ENCODE data around the gene GRM4.

Gene GRM4

DNA sequence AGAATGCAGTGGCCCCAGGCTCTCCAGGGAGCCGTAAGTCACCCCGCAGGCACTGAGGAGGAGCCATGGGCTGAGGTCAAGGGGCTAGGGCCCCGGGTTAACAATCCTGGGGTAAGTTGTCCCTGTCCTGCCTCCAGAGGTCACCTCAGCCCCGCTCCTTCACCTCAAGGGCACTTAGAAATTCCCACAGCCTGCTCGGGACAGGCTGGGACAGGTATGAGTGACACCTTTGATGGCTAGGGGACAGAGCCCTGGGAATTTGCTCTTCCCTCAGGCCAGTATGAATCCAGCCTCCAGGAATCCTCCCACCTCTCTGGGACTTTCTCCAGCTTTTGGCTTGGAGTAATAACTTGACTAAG, 3.5 kb upstream of the GRM4 start:
- Histone ChIP-seq H3K9ac (ENCODE audit: low read length) (no peak overlapping the region), H3K9me3 (ENCODE audit: low read length) (no peaks in the 10 kb centered on the region), H3K79me2 (ENCODE audit: insufficient read depth, low read length) (no peaks in the 10 kb centered on the region), H3K27me3 (ENCODE audit: insufficient read depth, low read length) (peaks cover 5% of the 10 kb centered on the region; the same call in 1 of the 2 replicates), H3F3A (ENCODE audit: insufficient read depth, low read length) (no peaks in the 10 kb centered on the region), H3K4me1 (ENCODE audit: insufficient read depth, low read length, severe bottlenecking) (peaks cover 2% of the 10 kb centered on the region), H3K27ac (ENCODE audit: low read depth, low read length, poor library complexity, severe bottlenecking) (no peak overlapping the region), H3K4me2 (ENCODE audit: low read length) (no peak overlapping the region), H3K9me2 (ENCODE audit: low read depth, low read length) (no peaks in the 10 kb centered on the region), H4K20me1 (ENCODE audit: insufficient read depth, low read length) (no peaks in the 10 kb centered on the region), H3K4me3 (ENCODE audit: low read depth, low read length, poor library complexity, severe bottlenecking) (no peak overlapping the region), H3K36me3 (ENCODE audit: insufficient read depth, low read length) (no peaks in the 10 kb centered on the region), H2AFZ (ENCODE audit: low read length) (no peak overlapping the region)
- TF ChIP-seq, protein P1, sequence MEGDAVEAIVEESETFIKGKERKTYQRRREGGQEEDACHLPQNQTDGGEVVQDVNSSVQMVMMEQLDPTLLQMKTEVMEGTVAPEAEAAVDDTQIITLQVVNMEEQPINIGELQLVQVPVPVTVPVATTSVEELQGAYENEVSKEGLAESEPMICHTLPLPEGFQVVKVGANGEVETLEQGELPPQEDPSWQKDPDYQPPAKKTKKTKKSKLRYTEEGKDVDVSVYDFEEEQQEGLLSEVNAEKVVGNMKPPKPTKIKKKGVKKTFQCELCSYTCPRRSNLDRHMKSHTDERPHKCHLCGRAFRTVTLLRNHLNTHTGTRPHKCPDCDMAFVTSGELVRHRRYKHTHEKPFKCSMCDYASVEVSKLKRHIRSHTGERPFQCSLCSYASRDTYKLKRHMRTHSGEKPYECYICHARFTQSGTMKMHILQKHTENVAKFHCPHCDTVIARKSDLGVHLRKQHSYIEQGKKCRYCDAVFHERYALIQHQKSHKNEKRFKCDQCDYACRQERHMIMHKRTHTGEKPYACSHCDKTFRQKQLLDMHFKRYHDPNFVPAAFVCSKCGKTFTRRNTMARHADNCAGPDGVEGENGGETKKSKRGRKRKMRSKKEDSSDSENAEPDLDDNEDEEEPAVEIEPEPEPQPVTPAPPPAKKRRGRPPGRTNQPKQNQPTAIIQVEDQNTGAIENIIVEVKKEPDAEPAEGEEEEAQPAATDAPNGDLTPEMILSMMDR (IDR thresholded peaks at IDR 0.05; ENCODE audit: low read length) = no peak
- TF ChIP-seq EZH2 (IDR thresholded peaks at IDR 0.05; ENCODE audit: borderline replicate concordance, low read length) = no peak

DNA sequence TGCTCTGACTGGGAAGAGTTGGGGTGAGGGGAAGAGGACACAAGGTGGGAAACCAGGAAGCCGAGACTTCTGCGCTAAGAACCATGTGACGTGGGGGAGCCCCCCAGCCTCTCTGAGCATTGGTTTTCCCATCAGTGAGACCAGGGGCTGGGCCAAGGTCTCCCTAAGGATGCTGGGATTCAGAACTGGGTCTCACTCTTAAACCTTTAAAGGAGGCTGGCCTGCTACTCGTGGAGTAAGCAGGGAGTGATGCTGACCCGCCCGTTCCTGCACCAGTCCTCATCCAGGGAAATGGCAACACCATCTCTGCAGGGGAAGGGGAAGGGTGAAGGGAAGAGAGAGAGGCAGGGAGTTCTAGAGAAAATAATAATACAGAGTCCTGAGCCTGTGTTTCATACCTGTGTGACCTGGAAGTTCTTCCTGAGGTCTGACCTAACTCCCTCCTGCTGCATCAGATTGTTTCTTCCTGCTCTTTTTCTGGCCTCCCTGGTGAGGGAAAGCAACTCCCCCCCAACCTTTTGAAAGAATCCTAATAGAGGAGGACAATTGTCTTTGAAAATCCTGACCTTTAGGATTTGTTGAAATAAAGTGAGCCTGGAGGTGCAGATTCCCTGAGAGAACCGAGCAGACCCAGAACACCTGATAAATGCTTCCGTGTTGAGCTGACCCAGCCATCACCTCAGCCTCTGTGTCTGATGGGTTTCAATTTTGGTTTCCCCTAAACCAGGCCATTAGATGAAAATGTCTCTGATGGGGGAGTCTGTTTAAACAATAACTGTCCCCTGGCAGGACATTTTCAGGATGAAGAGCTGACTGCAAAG, 3.0 kb upstream of the GRM4 start:
- Histone ChIP-seq H4K20me1 (ENCODE audit: insufficient read depth, low read length) (no peaks in the 10 kb centered on the region), H2AFZ (ENCODE audit: low read length) (no peak overlapping the region), H3K9ac (ENCODE audit: low read length) (no peak overlapping the region)

DNA sequence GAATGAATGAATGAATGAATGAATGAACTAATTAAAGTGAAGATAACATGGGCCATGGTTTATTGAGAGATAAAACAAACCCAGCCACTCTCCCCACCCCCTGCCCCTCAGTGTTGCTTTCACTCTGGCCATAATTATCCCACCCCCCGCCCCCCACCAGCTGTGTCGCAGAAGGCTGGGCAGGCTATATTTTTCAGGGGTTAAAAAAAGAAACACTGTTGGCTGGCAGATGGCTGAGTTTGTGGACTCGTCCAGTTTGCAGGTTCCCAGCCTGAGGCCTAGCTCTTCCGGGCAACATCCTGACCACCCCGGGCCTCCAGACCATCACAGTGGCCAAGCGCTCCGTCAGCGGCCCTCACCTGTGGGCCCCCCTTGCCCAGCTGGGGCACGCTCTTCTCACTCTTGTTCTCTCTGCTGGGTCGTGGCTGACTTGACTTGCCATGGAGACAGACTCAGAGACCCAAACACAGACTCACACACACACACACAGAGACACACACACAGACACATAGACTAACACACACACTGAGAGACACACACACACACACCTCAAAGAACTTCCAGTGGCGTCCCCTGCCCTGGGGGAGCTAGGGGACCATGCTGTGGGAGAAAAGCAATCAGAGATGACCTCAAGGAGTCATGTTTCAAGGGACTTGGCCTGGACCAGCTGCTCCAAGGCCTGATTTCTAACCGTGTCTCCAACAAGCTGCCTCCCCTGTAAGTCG, 2.2 kb upstream of the GRM4 start:
- H3F3A ChIP-seq (ENCODE audit: insufficient read depth, low read length) = no peaks in the 10 kb centered on the region
- no peak overlapping the region for H2AFZ ChIP-seq (ENCODE audit: low read length)
- H3K27ac ChIP-seq (ENCODE audit: low read depth, low read length, poor library complexity, severe bottlenecking) = no peak overlapping the region
- H3K79me2 ChIP-seq (ENCODE audit: insufficient read depth, low read length) = no peaks in the 10 kb centered on the region
- H3K4me1 ChIP-seq (ENCODE audit: insufficient read depth, low read length, severe bottlenecking) = no peaks in the 10 kb centered on the region
- no peaks in the 10 kb centered on the region for H4K20me1 ChIP-seq (ENCODE audit: insufficient read depth, low read length)
- H3K27me3 ChIP-seq (ENCODE audit: insufficient read depth, low read length) = peaks cover 9% of the 10 kb centered on the region; the same call in 1 of the 2 replicates
- TF ChIP-seq, protein P1 (IDR thresholded peaks at IDR 0.05; ENCODE audit: low read length) = no peak
- no peak for TF ChIP-seq EZH2 (IDR thresholded peaks at IDR 0.05; ENCODE audit: borderline replicate concordance, low read length)
- no peak overlapping the region for H3K9ac ChIP-seq (ENCODE audit: low read length)
- no peak overlapping the region for H3K4me2 ChIP-seq (ENCODE audit: low read length)
- H3K36me3 ChIP-seq (ENCODE audit: insufficient read depth, low read length) = no peaks in the 10 kb centered on the region
- no peaks in the 10 kb centered on the region for H3K9me3 ChIP-seq (ENCODE audit: low read length)
- H3K4me3 ChIP-seq (ENCODE audit: low read depth, low read length, poor library complexity, severe bottlenecking) = no peak overlapping the region
- no peaks in the 10 kb centered on the region for H3K9me2 ChIP-seq (ENCODE audit: low read depth, low read length)

More for the DNA sequence above, 3.0 kb upstream of the GRM4 start:
- Histone ChIP-seq H3K27ac (ENCODE audit: low read depth, low read length, poor library complexity, severe bottlenecking) (no peak overlapping the region), H3K9me3 (ENCODE audit: low read length) (no peaks in the 10 kb centered on the region), H3K9me2 (ENCODE audit: low read depth, low read length) (no peaks in the 10 kb centered on the region), H3K4me3 (ENCODE audit: low read depth, low read length, poor library complexity, severe bottlenecking) (no peak overlapping the region), H3K79me2 (ENCODE audit: insufficient read depth, low read length) (no peaks in the 10 kb centered on the region), H3K4me1 (ENCODE audit: insufficient read depth, low read length, severe bottlenecking) (no peaks in the 10 kb centered on the region), H3K36me3 (ENCODE audit: insufficient read depth, low read length) (no peaks in the 10 kb centered on the region), H3K27me3 (ENCODE audit: insufficient read depth, low read length) (peaks cover 5% of the 10 kb centered on the region; the same call in 1 of the 2 replicates), H3F3A (ENCODE audit: insufficient read depth, low read length) (no peaks in the 10 kb centered on the region), H3K4me2 (ENCODE audit: low read length) (no peak overlapping the region)
- TF ChIP-seq, protein P1 (IDR thresholded peaks at IDR 0.05; ENCODE audit: low read length) = no peak
- TF ChIP-seq EZH2 (IDR thresholded peaks at IDR 0.05; ENCODE audit: borderline replicate concordance, low read length) = no peak

Measured in OCI-LY1 (cell line).